Measurements from ENCODE around the gene PROC.

PROC gene

DNA sequence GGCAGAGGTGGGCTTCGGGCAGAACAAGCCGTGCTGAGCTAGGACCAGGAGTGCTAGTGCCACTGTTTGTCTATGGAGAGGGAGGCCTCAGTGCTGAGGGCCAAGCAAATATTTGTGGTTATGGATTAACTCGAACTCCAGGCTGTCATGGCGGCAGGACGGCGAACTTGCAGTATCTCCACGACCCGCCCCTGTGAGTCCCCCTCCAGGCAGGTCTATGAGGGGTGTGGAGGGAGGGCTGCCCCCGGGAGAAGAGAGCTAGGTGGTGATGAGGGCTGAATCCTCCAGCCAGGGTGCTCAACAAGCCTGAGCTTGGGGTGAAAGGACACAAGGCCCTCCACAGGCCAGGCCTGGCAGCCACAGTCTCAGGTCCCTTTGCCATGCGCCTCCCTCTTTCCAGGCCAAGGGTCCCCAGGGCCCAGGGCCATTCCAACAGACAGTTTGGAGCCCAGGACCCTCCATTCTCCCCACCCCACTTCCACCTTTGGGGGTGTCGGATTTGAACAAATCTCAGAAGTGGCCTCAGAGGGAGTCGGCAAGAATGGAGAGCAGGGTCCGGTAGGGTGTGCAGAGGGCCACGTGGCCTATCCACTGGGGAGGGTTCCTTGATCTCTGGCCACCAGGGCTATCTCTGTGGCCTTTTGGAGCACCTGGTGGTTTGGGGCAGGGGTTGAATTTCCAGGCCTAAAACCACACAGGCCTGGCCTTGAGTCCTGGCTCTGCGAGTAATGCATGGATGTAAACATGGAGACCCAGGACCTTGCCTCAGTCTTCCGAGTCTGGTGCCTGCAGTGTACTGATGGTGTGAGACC is at the start of gene PROC:
TSS of gene PROC (plus strand) at position 128 of the 812 bp plus-strand sequence. CDS start 1,516 bp downstream, outside the sequence.
- DNase-seq, result no peak

DNA sequence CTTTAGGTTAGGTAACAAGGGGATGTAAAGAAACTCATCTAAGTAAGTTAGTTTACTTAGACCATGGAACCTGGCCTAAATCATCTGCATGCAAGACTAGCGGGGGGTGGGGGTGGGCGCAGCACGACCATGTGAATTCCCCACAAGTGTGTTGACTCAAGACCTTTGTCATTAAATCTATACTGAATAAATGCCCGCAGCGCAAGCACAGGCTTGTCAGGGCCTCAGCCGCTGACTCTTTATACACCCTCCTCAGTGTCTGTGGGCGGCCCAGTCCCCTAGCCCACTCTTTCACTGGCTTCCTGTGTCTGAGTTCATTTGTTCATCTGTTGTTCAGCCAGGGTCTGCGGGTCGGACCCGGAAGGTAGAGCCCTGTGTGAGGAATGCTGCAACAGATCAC is 48.2 kb upstream of the PROC start:
- DNase-seq, result no peak

GRCh38 chr2:127371037-127371436 is 47.2 kb upstream of the PROC start:
- no peak for DNase-seq

GRCh38 chr2:127373362-127374083 is 44.7 kb upstream of the PROC start:
- DNase-seq, result no peak

GRCh38 chr2:127376257-127376656 is 42.0 kb upstream of the PROC start:
- DNase-seq, result no peak

DNA sequence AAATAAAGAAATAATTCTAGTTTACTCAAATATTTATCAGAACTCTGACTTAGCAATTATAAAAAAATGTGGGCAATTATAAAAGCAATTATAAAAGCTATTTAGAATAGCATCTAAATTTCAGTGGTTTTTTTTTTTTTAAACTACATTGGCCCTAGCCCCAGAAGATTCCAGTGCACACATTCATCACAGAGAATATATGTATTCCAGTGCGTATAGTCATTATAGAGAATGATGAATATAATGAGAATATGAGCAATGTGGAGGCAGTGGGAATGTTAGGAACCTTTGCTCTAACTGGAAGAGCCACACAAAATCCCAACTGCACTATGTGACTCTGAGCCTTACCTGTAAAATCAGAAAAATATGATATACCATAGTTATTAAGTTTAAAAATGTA is 41.0 kb upstream of the PROC start:
- no peak for DNase-seq

- DNase-seq, result no peak
Observed at GRCh38 chr2:127378720-127379119, 39.5 kb upstream of the PROC start.

DNA sequence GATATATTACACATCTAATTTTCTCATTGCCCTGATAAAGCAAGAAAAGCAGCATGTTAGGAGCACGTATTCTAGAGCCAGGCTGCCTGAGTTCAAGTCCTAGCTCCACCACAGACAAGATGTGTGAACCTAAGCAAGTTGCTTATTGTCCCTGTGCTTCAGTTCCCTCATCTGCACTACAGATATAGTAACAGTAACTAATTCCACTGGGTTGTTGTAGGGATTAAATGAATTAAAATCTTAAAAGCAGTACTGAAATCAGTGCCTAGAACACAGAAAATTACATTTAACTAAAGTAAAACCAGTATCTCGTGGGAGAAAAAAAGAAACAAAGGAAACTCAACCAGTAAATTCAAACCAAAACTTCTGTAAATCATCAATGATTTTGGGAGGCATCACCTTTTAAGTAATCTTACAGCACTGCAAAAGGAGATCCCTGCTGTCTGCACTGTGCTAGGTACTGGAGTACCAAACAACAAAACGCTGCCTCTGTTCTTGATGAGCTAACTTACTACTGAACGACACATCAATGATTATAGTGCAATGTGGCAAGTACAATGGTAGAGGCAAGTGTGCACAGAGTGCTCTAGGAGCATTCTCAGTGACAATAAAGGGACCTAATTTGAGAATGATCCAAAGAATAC is 38.4 kb upstream of the PROC start:
- DNase-seq, result no peak

- DNase-seq, result no peak
Observed at GRCh38 chr2:127381762-127382161, 36.5 kb upstream of the PROC start.

GRCh38 chr2:127382831-127383230 is 35.4 kb upstream of the PROC start:
- DNase-seq, result no peak

DNA sequence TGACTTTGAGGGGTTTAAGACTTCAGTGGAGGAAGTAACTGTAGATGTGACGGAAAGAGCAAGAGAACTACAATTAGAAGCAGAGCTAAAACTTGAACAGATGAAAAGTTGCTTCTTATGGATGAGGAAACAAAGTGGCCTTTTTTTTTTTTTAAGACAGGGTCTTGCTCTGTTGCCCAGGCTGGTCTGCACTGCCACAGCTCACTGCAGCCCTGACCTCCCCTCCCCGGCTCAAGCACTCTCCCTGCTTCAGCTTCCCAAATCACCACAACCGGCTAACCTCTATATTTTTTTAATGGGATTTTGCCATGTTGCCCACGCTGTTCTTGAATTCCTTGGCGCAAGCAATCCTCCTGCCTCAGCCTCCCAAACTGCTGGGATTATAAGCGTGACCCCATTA is 33.7 kb upstream of the PROC start:
- no peak for DNase-seq

DNA sequence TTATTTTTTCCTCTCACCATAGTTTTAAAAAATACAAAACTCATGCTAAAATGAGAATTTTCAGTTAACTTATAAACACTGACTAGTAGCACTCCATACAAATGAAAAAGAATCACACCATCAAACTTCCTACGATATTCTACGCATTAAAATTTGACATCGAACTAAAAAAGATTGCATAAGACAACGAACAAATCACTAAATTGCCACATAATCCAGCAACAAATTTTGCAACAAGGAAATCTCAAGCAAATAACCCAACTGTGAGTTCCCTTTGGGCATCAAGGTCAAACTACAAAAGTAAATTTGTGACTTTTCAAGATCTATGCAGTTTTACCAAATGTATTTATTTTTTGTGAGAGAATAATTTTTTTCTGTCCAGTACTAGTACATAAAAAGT is 32.0 kb upstream of the PROC start:
- no peak for DNase-seq

GRCh38 chr2:127386764-127387654 is 31.2 kb upstream of the PROC start:
- DNase-seq, result peak; percentile 80

GRCh38 chr2:127387655-127388422 is 30.4 kb upstream of the PROC start, which contains the start of gene MAP3K2:
Gene MAP3K2, minus strand, starts transcription at chr2:127387975. Its CDS starts 44,846 bp downstream, at chr2:127343129.
- peak; percentile 94 for DNase-seq

DNA sequence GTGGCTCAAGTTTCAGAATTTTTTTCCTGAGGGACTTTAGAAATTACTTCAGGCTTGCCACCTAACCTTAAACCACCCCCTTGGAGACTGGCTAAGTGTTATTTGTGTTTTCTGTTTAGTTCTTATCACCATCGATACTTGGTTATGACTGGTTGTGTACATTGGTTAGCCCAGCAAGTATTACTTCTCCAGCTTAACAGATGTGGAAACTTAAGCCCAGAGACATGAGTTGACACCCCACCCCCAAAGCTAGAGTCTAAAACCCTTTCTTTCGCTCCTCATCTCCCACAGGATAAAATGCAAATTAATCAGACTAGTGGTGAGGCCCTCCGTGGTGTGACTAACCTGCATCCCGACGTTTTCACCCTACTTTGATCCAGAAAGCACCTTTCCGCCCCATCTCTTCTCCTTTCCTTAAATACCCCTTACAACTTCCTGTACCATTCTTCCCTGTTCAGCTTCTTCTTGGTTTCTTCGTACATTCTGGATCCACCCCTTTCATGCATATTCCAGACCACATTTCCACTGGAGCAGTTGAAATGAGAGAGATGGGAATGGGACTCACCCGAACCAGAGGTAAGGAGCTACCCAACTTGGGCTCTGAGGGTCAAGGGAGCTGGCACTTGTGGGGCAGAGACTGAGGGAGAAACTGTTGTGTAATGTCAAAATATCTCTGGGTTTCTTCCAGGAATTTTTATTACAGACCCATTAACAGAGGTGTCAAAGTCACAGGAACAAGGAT is 29.6 kb upstream of the PROC start:
- DNase-seq, result no peak

GRCh38 chr2:127389778-127390435 is 28.3 kb upstream of the PROC start:
- no peak for DNase-seq

- no peak for DNase-seq
Observed at GRCh38 chr2:127392133-127392827, 25.9 kb upstream of the PROC start.

- no peak for DNase-seq
Observed at GRCh38 chr2:127392828-127393578, 25.2 kb upstream of the PROC start.

- no peak for DNase-seq
Observed at GRCh38 chr2:127394492-127394891, 23.7 kb upstream of the PROC start.

Data from NCI-H345 (cell line).